ENCODE data around the gene ADA.

The ADA gene

GRCh38 chr20:44572551-44573500, 78.7 kb downstream of the ADA start:
- DNase-seq: no peak

GRCh38 chr20:44571362-44571988, 80.0 kb downstream of the ADA start:
- no peak for DNase-seq

- DNase-seq: no peak
Measured at GRCh38 chr20:44570367-44570766, 81.1 kb downstream of the ADA start.

Measured in NCI-H1436 (cell line).